Heart right ventricle (tissue), 16 donors: ENCODE results near the gene BUD31. TPM values are rescaled to one million over a fixed set of nuclear protein-coding genes. Genes with fewer than 3 reads are reported as not detected.

Source experiments
- ATAC-seq, 8 donors: fragments of 200-7000 bp; cut with Tn5 transposase; one replicate each; pipeline ENCODE4 v1.9.1; 2020; ENCODE audit warnings: mild to moderate bottlenecking in 8 of 8, moderate library complexity in 8 of 8, moderate number of reproducible peaks in 1 of 8
- DNase-seq, 2 donors: peaks; one replicate each; pipeline ENCODE4 v3.0.0-alpha.2; 2020
- H3K27ac ChIP-seq, 10 donors: fragments of 200-600 bp; sonication (generic) in 2 of 10; one replicate each; pipeline versions ENCODE4 v1.5.0 to v1.8.0; 2020 to 2022; ENCODE audit warnings: mild to moderate bottlenecking in 3 of 10
- H3K27me3 ChIP-seq, 7 donors: fragments of 200-600 bp; one replicate each; pipeline ENCODE4 v1.8.0; 2021 to 2022; ENCODE audit warnings: mild to moderate bottlenecking in 2 of 7
- H3K36me3 ChIP-seq, 9 donors: fragments of 200-600 bp; sonication (generic) in 1 of 9; one replicate each; pipeline versions ENCODE4 v1.5.0 to v1.8.0; 2020 to 2022; ENCODE audit warnings: mild to moderate bottlenecking in 2 of 9
- H3K4me1 ChIP-seq, 9 donors: fragments of 200-600 bp; sonication (generic) in 1 of 9; one replicate each; pipeline versions ENCODE4 v1.5.0 to v1.8.0; 2020 to 2022; ENCODE audit warnings: mild to moderate bottlenecking in 4 of 9
- H3K4me3 ChIP-seq, 10 donors: fragments of 200-600 bp; sonication (generic) in 2 of 10; one replicate each; pipeline versions ENCODE4 v1.5.0 to v1.8.0; 2020 to 2022; ENCODE audit warnings: mild to moderate bottlenecking in 7 of 10, moderate library complexity in 2 of 10
- H3K9me3 ChIP-seq, 11 donors: fragments of 200-600 bp in 10 of 11; sonication (generic) in 2 of 11; one replicate each; pipeline versions ENCODE4 v1.5.0 to v1.8.0; 2013 to 2022; ENCODE audit warnings: mild to moderate bottlenecking in 2 of 11, control low read depth in 1 of 11, moderate library complexity in 1 of 11
- CTCF ChIP-seq, 9 donors: fragments of 200-600 bp; sonication (generic) in 2 of 9; IDR thresholded peaks; one replicate each; pipeline versions ENCODE4 v1.5.0 to v1.8.0; 2021 to 2022; ENCODE audit warnings: antibody characterized with exemption in 9 of 9, mild to moderate bottlenecking in 5 of 9, moderate library complexity in 1 of 9
- WGBS, 2 donors: extraction: QIAGEN DNeasy Blood & Tissue Kit; methylation state at CpG; one replicate each; pipeline ENCODE4 v1.1.7; 2013; ENCODE audit warnings: inconsistent platforms in 1 of 2; 5-methylcytosine and 5-hydroxymethylcytosine counted together
- intact Hi-C, 10 donors: fragments of 100-400 bp; cut with DNase I; formaldehyde crosslinking; loops; one replicate each; pipeline versions ENCODE4 v1.11.1 to v1.14.2; 2022
- polyA plus RNA-seq, 2 donors: library from polyadenylated mRNA; stranded (reverse); fragments of 200-250 nt; gene quantifications; one replicate each; pipeline ENCODE4 v1.2.3, GENCODE V29; 2013
- total RNA-seq, 10 donors: library from RNA; stranded (reverse); fragmentation: NEBNext Ultra II Directional in 3 of 10; extraction: Animal tissue kit (Norgen Biotek cat#: 25700) in 3 of 10; gene quantifications; one replicate each; pipeline versions ENCODE4 v1.2.1 to v1.2.4, GENCODE V29; 2021 to 2023
- donor health status: Arrhythmogenic right ventricular cardiomyopathy.
- donor health status: ischemic (EF 13 %, LVEDD 7.1; RV severe dilation, severe dysfunction).
- donor health status: healthy with polysubstance abuse.
- donor health status: DM: no; HTN: yes; CAD: no.
- donor health status: DM: no; HTN: no; CAD: no.
- donor health status: ischemic (EF 25% LVEDD 6.9; RV normal size, moderate dysfunction).
- donor health status: ischemic (EF 25% LVEDD 5.7; RV mildly dilated, moderate dysfunction).
- donor health status: healthy.
- donor health status: DM: yes; HTN: yes; CAD: no.
- donor health status: Ischemic cardiomyopathy.
- donor health status: ischemic (EF 35%, LVEDD 5.7; RV mildly dilated, moderate dysfunction).
- donor health status: nonischemic (EF 11% LVEDD 7.7; RV severe dilation, severe dysfunction).
- donor health status: DM: yes; HTN: yes; CAD: no.
- donor health status: PGD.
- donor health status: ischemic (EF 29% LVEDD 5.4; RV normal size, mild dysfunction).
- donor health status: nonischemic (EF 23%, LVEDD 6.1; RV moderate dilation, normal function).

The BUD31 gene
- total and polyA plus RNA-seq, 12 donors = 28.3 to 116 (median 43.4) TPM

GRCh38 chr7:99407872-99408378 lies 844 bp upstream of the BUD31 start:
- Histone ChIP-seq H3K4me3 (peak overlapping the region; percentile 72 to 100 (median 90)), H3K27ac (peak overlapping the region; percentile 96 to 99 (median 97)), H3K36me3 (peaks cover 0 to 59% (median 32%) of the 10 kb centered on the region in 9 donors), H3K9me3 (no peaks in the 10 kb centered on the region), H3K4me1 (peaks cover 17 to 55% (median 41%) of the 10 kb centered on the region in 9 donors), H3K27me3 (no peaks in the 10 kb centered on the region)
- intact Hi-C loops = loop anchor here in 3 of 10 donors (1.0 to 5.0 kb wide), 4 partner anchors 33 to 94 kb away; partner anchors contain the start of genes ARPC1B (in 3 of the 3), ZKSCAN5 (in 1 of the 3) and ZNF394 (in 1 of the 3)
- no peak for TF ChIP-seq CTCF (IDR thresholded peaks at IDR 0.05)
- ATAC-seq (peak; percentile 14 to 52 (median 20)), DNase-seq (peak; percentile 37 to 52)
- 0 to 1% methylated on average over 28 of the region's 28 CpGs for WGBS, 2 donors

- intact Hi-C loops = loop anchor here in 3 of 10 donors (2.0 to 5.0 kb wide), 3 partner anchors 34 to 93 kb away; partner anchors contain the start of genes ARPC1B (in 2 of the 3), ZKSCAN5 (in 1 of the 3) and ZNF394 (in 1 of the 3)
- ATAC-seq = peak in 1 of 8 donors; percentile 2
- H3K4me1 ChIP-seq = peaks cover 17 to 53% (median 40%) of the 10 kb centered on the region in 9 donors
- no peaks in the 10 kb centered on the region for H3K9me3 ChIP-seq
- H3K27me3 ChIP-seq = no peaks in the 10 kb centered on the region
- 0% methylated on average over 18 of the region's 18 CpGs for WGBS, 2 donors
- H3K27ac ChIP-seq = peak overlapping the region; percentile 96 to 99 (median 97)
- H3K4me3 ChIP-seq = peak overlapping the region; percentile 72 to 100 (median 90)
- DNase-seq = no peak
- H3K36me3 ChIP-seq = peaks cover 0 to 59% (median 35%) of the 10 kb centered on the region in 9 donors
- TF ChIP-seq CTCF (IDR thresholded peaks at IDR 0.05) = no peak
Measured at GRCh38 chr7:99409192-99409572, 413 bp downstream of the BUD31 start.

- Histone ChIP-seq H3K9me3 (no peaks in the 10 kb centered on the region), H3K27ac (peak overlapping the region in 5 of 10 donors; percentile 97 to 99 (median 97)), H3K4me1 (peaks cover 17 to 47% (median 35%) of the 10 kb centered on the region in 9 donors), H3K36me3 (peaks cover 0 to 59% (median 41%) of the 10 kb centered on the region in 9 donors), H3K27me3 (no peaks in the 10 kb centered on the region), H3K4me3 (peak overlapping the region in 9 of 10 donors; percentile 72 to 100 (median 89))
- ATAC-seq (no peak), DNase-seq (no peak)
- TF ChIP-seq CTCF (IDR thresholded peaks at IDR 0.05) = no peak
- 57 to 58% methylated on average over 3 of the region's 3 CpGs for WGBS, 2 donors
- intact Hi-C loops = loop anchor here in 6 of 10 donors (2.0 to 10.0 kb wide), 6 partner anchors 35 to 365 kb away; partner anchors contain the start of genes ARPC1B (in 3 of the 6), ZKSCAN5 (in 1 of the 6) and ZNF394 (in 1 of the 6)
Measured at GRCh38 chr7:99409806-99410205, 1.0 kb downstream of the BUD31 start.

- ATAC-seq (no peak), DNase-seq (no peak)
- Histone ChIP-seq H3K27ac (no peak overlapping the region), H3K9me3 (no peaks in the 10 kb centered on the region), H3K27me3 (no peaks in the 10 kb centered on the region), H3K36me3 (peaks cover 0 to 59% (median 50%) of the 10 kb centered on the region in 9 donors), H3K4me3 (no peak overlapping the region), H3K4me1 (peaks cover 17 to 39% (median 32%) of the 10 kb centered on the region in 9 donors)
- no peak for TF ChIP-seq CTCF (IDR thresholded peaks at IDR 0.05)
- intact Hi-C loops = loop anchor here in 4 of 10 donors (5.0 to 10.0 kb wide), 4 partner anchors 38 to 366 kb away; partner anchors contain the start of gene ARPC1B (in 1 of the 4)
- WGBS, 2 donors = 89 to 93% methylated on average over 2 of the region's 2 CpGs
Measured at GRCh38 chr7:99410635-99411034, 1.9 kb downstream of the BUD31 start.
